Prostate gland (tissue), 2 donors: Measurements from ENCODE around the gene YARS1. TPM values are rescaled to one million over a fixed set of nuclear protein-coding genes. Genes with fewer than 3 reads are reported as not detected.

Source experiments
- DNase-seq: peaks from one replicate; pipeline ENCODE4 v3.0.0-alpha.2; 2019; ENCODE audit warnings: low spot score
- H3K27ac ChIP-seq, 2 donors: fragments of 200-600 bp; sonication (generic); 2 replicates each; pipeline ENCODE4 v1.5.1; 2017 to 2019
- H3K27me3 ChIP-seq: fragments of 200-600 bp; sonication (generic); replicated peaks from 2 replicates; pipeline ENCODE4 v1.5.1; 2019; ENCODE audit not compliant: insufficient read depth
- H3K36me3 ChIP-seq, 2 donors: fragments of 200-600 bp; sonication (generic); 1 replicate in 1 of 2; 2 replicates in 1 of 2; pipeline versions ENCODE4 v1.5.1 to v1.8.1; 2017 to 2019
- H3K4me1 ChIP-seq: fragments of 200-600 bp; sonication (generic); replicated peaks from 2 replicates; pipeline ENCODE4 v1.5.1; 2019
- H3K4me3 ChIP-seq, 2 donors: fragments of 200-600 bp; sonication (generic); 2 replicates each; pipeline ENCODE4 v1.5.1; 2017 to 2019
- H3K9me3 ChIP-seq: fragments of 200-600 bp; sonication (generic); 2 replicates; pipeline ENCODE4 v1.5.1; 2017
- POLR2A ChIP-seq: fragments of 450-650 bp; IDR thresholded peaks from one replicate; pipeline ENCODE4 v1.6.1; 2016; ENCODE audit warnings: antibody characterized with exemption, mild to moderate bottlenecking
- POLR2AphosphoS5 ChIP-seq: sonication (generic); formaldehyde crosslinking; IDR thresholded peaks from one replicate; pipeline ENCODE4 v1.6.1; 2017; ENCODE audit warnings: antibody characterized with exemption
- WGBS: methylation state at CpG from one replicate; pipeline ENCODE4 v1.1.5; 2018; 5-methylcytosine and 5-hydroxymethylcytosine counted together
- intact Hi-C: fragments of 100-400 bp; cut with DNase I; formaldehyde crosslinking; loops from one replicate; pipeline ENCODE4 v1.14.2; 2022
- total RNA-seq, 2 donors: library from RNA; depleted of rRNA; stranded (reverse); fragments of >200 nt; gene quantifications; one replicate each; pipeline ENCODE4 v1.1.0, GENCODE V29; 2016
- TF ChIP-seq, protein P1 (sequence below), 4 experiments: fragments of 200-600 bp in 2 of 4; fragments of 450-650 bp in 2 of 4; sonication (generic) in 2 of 4; IDR thresholded peaks; 1 replicate in 3 of 4; 2 replicates in 1 of 4; pipeline ENCODE4 v1.5.1; 2016 to 2019; ENCODE audit warnings: antibody characterized with exemption in 4 of 4, mild to moderate bottlenecking in 2 of 4, moderate library complexity in 2 of 4

Gene YARS1
- total RNA-seq, 2 donors from 2014 or later, result 32.0 to 63.5 TPM

DNA sequence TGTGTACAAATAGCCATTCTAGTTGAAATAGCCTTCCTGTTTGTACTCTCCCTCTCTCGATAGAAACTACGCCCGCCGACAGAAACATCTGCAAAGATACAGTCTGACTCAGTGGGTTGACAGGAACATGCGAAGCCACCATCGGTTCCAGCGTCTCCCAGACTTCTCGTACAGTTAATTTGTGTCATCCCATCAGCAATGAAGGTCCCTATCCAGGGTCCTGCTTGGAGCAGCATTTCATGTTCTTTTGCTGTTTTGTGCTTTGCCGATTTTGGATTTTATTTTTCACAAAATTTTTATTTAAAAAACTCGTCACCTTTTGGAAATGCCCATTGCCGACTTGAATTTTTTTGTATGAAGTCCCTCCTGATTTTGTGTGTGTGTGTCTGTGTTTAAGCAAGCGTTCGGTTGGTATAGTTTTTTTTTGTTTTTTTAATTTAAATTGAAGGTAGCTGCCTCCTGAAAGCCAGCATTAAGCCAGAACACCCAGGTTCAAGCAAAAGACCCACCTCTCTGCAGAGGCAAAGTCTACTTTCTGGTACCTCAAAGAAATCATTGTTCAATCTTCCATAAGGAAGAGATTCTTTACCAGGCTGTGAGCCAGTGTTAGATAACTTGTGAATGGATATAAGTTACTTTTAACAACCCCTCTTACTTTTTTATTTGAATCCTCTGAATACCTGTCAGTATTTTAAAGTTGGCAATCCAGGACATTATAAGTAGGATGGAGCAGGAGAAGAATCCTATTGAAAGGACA is 38.9 kb upstream of the YARS1 start:
- Histone ChIP-seq H3K27me3 (no peaks in the 10 kb centered on the region), H3K27ac (no peak overlapping the region), H3K4me3 (no peak overlapping the region), H3K4me1 (no peaks in the 10 kb centered on the region), H3K36me3 (peaks cover 0 to 6% of the 10 kb centered on the region in 2 donors), H3K9me3 (no peaks in the 10 kb centered on the region)
- WGBS, result 80% methylated on average over 13 of the region's 13 CpGs
- intact Hi-C loops, result no loop called here
- no peak for TF ChIP-seq POLR2A
- TF ChIP-seq, protein P1, sequence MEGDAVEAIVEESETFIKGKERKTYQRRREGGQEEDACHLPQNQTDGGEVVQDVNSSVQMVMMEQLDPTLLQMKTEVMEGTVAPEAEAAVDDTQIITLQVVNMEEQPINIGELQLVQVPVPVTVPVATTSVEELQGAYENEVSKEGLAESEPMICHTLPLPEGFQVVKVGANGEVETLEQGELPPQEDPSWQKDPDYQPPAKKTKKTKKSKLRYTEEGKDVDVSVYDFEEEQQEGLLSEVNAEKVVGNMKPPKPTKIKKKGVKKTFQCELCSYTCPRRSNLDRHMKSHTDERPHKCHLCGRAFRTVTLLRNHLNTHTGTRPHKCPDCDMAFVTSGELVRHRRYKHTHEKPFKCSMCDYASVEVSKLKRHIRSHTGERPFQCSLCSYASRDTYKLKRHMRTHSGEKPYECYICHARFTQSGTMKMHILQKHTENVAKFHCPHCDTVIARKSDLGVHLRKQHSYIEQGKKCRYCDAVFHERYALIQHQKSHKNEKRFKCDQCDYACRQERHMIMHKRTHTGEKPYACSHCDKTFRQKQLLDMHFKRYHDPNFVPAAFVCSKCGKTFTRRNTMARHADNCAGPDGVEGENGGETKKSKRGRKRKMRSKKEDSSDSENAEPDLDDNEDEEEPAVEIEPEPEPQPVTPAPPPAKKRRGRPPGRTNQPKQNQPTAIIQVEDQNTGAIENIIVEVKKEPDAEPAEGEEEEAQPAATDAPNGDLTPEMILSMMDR (IDR thresholded peaks at IDR 0.05), result no peak
- no peak for TF ChIP-seq POLR2AphosphoS5
- no peak for DNase-seq

GRCh38 chr1:32848354-32849063 is 31.4 kb upstream of the YARS1 start:
- TF ChIP-seq POLR2AphosphoS5, result no peak
- no peak for TF ChIP-seq POLR2A
- TF ChIP-seq, protein P1 (IDR thresholded peaks at IDR 0.05), result no peak
- intact Hi-C loops, result no loop called here
- 41% methylated on average over 2 of the region's 2 CpGs for whole genome bisulfite sequencing
- Histone ChIP-seq H3K4me3 (no peak overlapping the region), H3K27me3 (no peaks in the 10 kb centered on the region), H3K36me3 (no peaks in the 10 kb centered on the region), H3K4me1 (no peaks in the 10 kb centered on the region), H3K9me3 (no peaks in the 10 kb centered on the region), H3K27ac (no peak overlapping the region)
- no peak for DNase-seq

GRCh38 chr1:32831878-32832277 is 14.7 kb upstream of the YARS1 start:
- intact Hi-C loops, result no loop called here
- DNase-seq, result no peak
- Histone ChIP-seq H3K27me3 (no peaks in the 10 kb centered on the region), H3K4me1 (no peaks in the 10 kb centered on the region), H3K27ac (no peak overlapping the region), H3K9me3 (no peaks in the 10 kb centered on the region), H3K4me3 (no peak overlapping the region), H3K36me3 (peaks cover 0 to 9% of the 10 kb centered on the region in 2 donors)
- no peak for TF ChIP-seq POLR2AphosphoS5
- TF ChIP-seq, protein P1 (IDR thresholded peaks at IDR 0.05), result no peak
- no peak for TF ChIP-seq POLR2A
- 86% methylated on average over 1 of the region's 1 CpG for WGBS

GRCh38 chr1:32830092-32830852 is 13.1 kb upstream of the YARS1 start:
- Histone ChIP-seq H3K4me3 (no peak overlapping the region), H3K27me3 (no peaks in the 10 kb centered on the region), H3K36me3 (peaks cover 0 to 9% of the 10 kb centered on the region in 2 donors), H3K4me1 (no peaks in the 10 kb centered on the region), H3K9me3 (no peaks in the 10 kb centered on the region), H3K27ac (no peak overlapping the region)
- intact Hi-C loops, result no loop called here
- WGBS, result 83% methylated on average over 6 of the region's 6 CpGs
- TF ChIP-seq POLR2AphosphoS5, result no peak
- TF ChIP-seq, protein P1 (IDR thresholded peaks at IDR 0.05), result no peak
- TF ChIP-seq POLR2A, result no peak
- no peak for DNase-seq
